ENCODE measurements around the gene NPAS2.

The NPAS2 gene

GRCh38 chr2:100783987-100784386, 36.0 kb upstream of the NPAS2 start:
- no peak for TF ChIP-seq JUND (IDR thresholded peaks at IDR 0.05; ENCODE audit: low read depth)
- in situ Hi-C loops (cut with HindIII; ENCODE audit: low pct_unique_long_range_greater_than_20kb, low sequenced_read_pairs) = no loop called here

GRCh38 chr2:100784681-100785080, 35.3 kb upstream of the NPAS2 start:
- no peak for DNase-seq (ENCODE audit: low read depth in 1 of 2, low spot score in 1 of 2)
- no peak for TF ChIP-seq JUND (IDR thresholded peaks at IDR 0.05; ENCODE audit: low read depth)
- in situ Hi-C loops (cut with HindIII; ENCODE audit: low pct_unique_long_range_greater_than_20kb, low sequenced_read_pairs) = no loop called here

More at GRCh38 chr2:100783987-100784386, 36.0 kb upstream of the NPAS2 start:
- DNase-seq (ENCODE audit: low read depth in 1 of 2, low spot score in 1 of 2) = no peak

- no peak for DNase-seq (ENCODE audit: low read depth in 1 of 2, low spot score in 1 of 2)
- in situ Hi-C loops (cut with HindIII; ENCODE audit: low pct_unique_long_range_greater_than_20kb, low sequenced_read_pairs) = no loop called here
- TF ChIP-seq JUND (IDR thresholded peaks at IDR 0.05; ENCODE audit: low read depth) = no peak
Measured at GRCh38 chr2:100785626-100786296, 34.2 kb upstream of the NPAS2 start.

- in situ Hi-C loops (cut with HindIII; ENCODE audit: low pct_unique_long_range_greater_than_20kb, low sequenced_read_pairs) = no loop called here
- no peak for TF ChIP-seq JUND (IDR thresholded peaks at IDR 0.05; ENCODE audit: low read depth)
- DNase-seq (ENCODE audit: low read depth in 1 of 2, low spot score in 1 of 2) = peak; percentile 16 to 64
Measured at GRCh38 chr2:100786297-100786658, 33.7 kb upstream of the NPAS2 start.

- DNase-seq (ENCODE audit: low read depth in 1 of 2, low spot score in 1 of 2) = no peak
- in situ Hi-C loops (cut with HindIII; ENCODE audit: low pct_unique_long_range_greater_than_20kb, low sequenced_read_pairs) = no loop called here
- no peak for TF ChIP-seq JUND (IDR thresholded peaks at IDR 0.05; ENCODE audit: low read depth)
Measured at GRCh38 chr2:100786985-100787384, 33.0 kb upstream of the NPAS2 start.

GRCh38 chr2:100789361-100789760, 30.6 kb upstream of the NPAS2 start:
- in situ Hi-C loops (cut with HindIII; ENCODE audit: low pct_unique_long_range_greater_than_20kb, low sequenced_read_pairs) = no loop called here
- DNase-seq (ENCODE audit: low read depth in 1 of 2, low spot score in 1 of 2) = no peak
- TF ChIP-seq JUND (IDR thresholded peaks at IDR 0.05; ENCODE audit: low read depth) = no peak

- no peak for DNase-seq (ENCODE audit: low read depth in 1 of 2, low spot score in 1 of 2)
- in situ Hi-C loops (cut with HindIII; ENCODE audit: low pct_unique_long_range_greater_than_20kb, low sequenced_read_pairs) = no loop called here
- no peak for TF ChIP-seq JUND (IDR thresholded peaks at IDR 0.05; ENCODE audit: low read depth)
Measured at GRCh38 chr2:100791294-100791935, 28.5 kb upstream of the NPAS2 start.

- TF ChIP-seq JUND (IDR thresholded peaks at IDR 0.05; ENCODE audit: low read depth) = no peak
- in situ Hi-C loops (cut with HindIII; ENCODE audit: low pct_unique_long_range_greater_than_20kb, low sequenced_read_pairs) = no loop called here
- DNase-seq (ENCODE audit: low read depth in 1 of 2, low spot score in 1 of 2) = no peak
Measured at GRCh38 chr2:100791936-100792308, 28.0 kb upstream of the NPAS2 start.

- TF ChIP-seq JUND (IDR thresholded peaks at IDR 0.05; ENCODE audit: low read depth) = no peak
- in situ Hi-C loops (cut with HindIII; ENCODE audit: low pct_unique_long_range_greater_than_20kb, low sequenced_read_pairs) = no loop called here
- no peak for DNase-seq (ENCODE audit: low read depth in 1 of 2, low spot score in 1 of 2)
Measured at GRCh38 chr2:100793220-100793619, 26.7 kb upstream of the NPAS2 start.

GRCh38 chr2:100793982-100794381, 26.0 kb upstream of the NPAS2 start:
- no peak for TF ChIP-seq JUND (IDR thresholded peaks at IDR 0.05; ENCODE audit: low read depth)
- in situ Hi-C loops (cut with HindIII; ENCODE audit: low pct_unique_long_range_greater_than_20kb, low sequenced_read_pairs) = no loop called here
- peak in 1 of 2 experiments; percentile 37 for DNase-seq (ENCODE audit: low read depth in 1 of 2, low spot score in 1 of 2)

GRCh38 chr2:100796499-100797100, 23.3 kb upstream of the NPAS2 start:
- no peak for TF ChIP-seq JUND (IDR thresholded peaks at IDR 0.05; ENCODE audit: low read depth)
- in situ Hi-C loops (cut with HindIII; ENCODE audit: low pct_unique_long_range_greater_than_20kb, low sequenced_read_pairs) = no loop called here
- DNase-seq (ENCODE audit: low read depth in 1 of 2, low spot score in 1 of 2) = no peak

- no peak for DNase-seq (ENCODE audit: low read depth in 1 of 2, low spot score in 1 of 2)
- in situ Hi-C loops (cut with HindIII; ENCODE audit: low pct_unique_long_range_greater_than_20kb, low sequenced_read_pairs) = no loop called here
- TF ChIP-seq JUND (IDR thresholded peaks at IDR 0.05; ENCODE audit: low read depth) = no peak
Measured at GRCh38 chr2:100799686-100800085, 20.3 kb upstream of the NPAS2 start.

- in situ Hi-C loops (cut with HindIII; ENCODE audit: low pct_unique_long_range_greater_than_20kb, low sequenced_read_pairs) = no loop called here
- no peak for TF ChIP-seq JUND (IDR thresholded peaks at IDR 0.05; ENCODE audit: low read depth)
- no peak for DNase-seq (ENCODE audit: low read depth in 1 of 2, low spot score in 1 of 2)
Measured at GRCh38 chr2:100800915-100801314, 19.0 kb upstream of the NPAS2 start.

All from T47D (cell line).